Hippocampal formation (tissue), 2 donors: ENCODE data around the gene POU2AF2.
"Not testable (repeated sequence)": the region's sequence is repeated elsewhere in the genome, so short reads cannot be mapped to it uniquely, and the experiment has no call there.

Experiments
- DNase-seq, 2 donors: peaks; one replicate each; lab custom pipeline; 2025; lab: John Stamatoyannopoulos, UW

POU2AF2 gene, protein sequence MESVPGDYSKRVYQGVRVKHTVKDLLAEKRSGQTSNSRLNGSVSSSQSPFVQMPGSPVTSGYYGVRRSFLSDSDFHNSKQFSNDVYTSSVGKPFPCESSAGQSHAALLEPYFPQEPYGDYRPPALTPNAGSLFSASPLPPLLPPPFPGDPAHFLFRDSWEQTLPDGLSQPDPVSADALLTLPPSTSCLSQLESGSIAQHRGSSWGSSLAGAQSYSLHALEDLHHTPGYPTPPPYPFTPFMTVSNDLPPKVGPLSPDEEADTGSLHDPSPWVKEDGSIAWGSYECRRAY

DNA sequence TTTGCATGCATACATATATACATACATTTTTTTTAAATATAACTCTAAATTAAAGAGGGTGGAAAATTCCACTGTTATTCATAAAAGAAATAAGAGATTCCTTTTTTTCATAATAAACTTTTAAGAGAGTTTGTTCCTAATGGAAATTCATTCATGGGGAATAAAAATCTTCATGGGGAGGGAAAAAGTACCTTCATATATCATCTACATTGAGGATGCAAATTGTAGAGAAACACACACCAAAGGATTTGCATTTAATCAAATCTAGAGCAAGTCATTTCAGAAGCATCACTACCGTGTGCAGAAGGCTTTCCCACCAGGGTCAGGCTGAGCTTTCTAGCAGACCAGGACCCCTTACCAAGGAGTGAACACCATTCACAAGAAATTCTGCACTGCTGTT, at the start of gene POU2AF2:
TSS of gene POU2AF2 (plus strand) at position 301 of the 400 bp plus-strand sequence. CDS start 129 bp downstream, outside the sequence.
- DNase-seq = no peak

DNA sequence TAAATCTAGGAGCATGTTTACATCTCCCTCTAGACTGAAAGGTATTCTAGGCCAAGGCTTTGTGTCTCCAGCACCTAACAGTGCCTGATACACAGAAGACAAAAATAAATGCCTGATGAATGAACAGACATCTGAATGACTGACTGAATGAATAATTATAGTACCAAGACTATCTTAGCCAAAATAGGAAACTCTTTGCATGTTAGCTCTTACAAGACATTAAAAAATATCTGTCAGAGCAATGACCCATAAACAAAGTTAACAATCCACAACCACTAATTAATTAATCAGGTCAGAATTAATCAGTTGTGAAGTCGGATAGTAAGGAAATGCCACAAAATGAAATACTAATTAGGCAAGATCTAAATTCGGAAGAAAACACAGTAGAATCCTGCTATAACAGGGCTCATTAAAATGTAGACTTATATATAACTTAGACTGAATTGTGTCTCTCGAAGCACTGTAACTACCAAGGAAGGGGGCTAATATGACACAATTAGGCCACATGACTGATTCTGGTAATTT, 45.5 kb upstream of the POU2AF2 start:
- no peak for DNase-seq

DNA sequence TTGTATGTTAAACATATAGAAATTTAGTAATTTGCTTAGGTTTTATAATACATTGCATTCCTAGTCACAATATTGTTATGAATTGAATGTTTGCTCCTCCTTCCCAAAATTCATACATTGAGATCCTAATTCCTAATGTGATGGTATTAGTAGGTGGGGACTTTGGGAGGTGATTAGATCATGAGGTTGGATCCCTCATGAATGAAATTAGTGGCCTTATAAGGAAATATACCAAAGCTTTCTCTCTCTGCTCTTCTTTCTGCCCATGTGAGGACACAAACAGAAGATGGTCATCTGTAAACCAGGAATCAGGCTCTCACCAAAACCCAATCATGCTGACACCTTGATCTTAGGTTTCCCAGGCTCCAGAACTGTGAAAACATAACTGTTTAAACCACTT, 41.3 kb upstream of the POU2AF2 start:
- no peak for DNase-seq

DNA sequence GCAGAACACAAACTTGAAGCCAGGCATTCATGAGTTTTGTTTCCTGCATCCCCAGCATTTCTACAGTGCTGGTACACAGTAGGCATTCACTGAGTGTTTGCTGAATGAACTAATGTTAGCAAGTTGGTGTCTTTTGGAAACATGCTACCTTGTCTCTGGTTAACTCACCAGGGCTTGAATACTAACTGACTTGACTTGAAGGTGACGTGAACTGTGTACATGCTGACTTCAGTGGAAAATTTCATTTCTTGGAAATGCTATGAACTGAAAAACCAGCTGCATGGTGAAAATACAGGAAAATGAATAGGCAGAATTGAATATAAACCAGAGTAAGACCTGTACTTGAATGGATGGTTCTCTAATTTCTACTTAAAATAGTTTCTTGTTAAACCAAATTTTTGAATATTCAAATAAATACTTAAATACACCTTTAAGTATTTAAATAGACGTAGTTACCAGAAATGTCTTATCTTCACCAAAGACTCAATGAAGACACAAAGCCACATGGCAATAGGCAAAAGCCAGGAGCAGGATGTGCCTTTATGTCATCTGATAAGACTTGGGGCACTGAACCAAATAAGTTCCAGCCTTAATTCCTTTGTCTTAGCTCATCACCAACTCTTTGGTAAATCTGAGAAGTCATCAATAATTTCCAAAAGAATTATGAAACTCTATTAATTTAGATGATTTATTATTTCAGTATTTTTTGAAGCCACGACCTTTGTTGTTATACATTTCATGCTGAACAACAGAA, 39.7 kb upstream of the POU2AF2 start:
- no peak for DNase-seq

- no peak for DNase-seq
Observed at GRCh38 chr11:111206472-111206871, 39.1 kb upstream of the POU2AF2 start.

GRCh38 chr11:111207213-111207612, 38.3 kb upstream of the POU2AF2 start:
- no peak for DNase-seq

DNA sequence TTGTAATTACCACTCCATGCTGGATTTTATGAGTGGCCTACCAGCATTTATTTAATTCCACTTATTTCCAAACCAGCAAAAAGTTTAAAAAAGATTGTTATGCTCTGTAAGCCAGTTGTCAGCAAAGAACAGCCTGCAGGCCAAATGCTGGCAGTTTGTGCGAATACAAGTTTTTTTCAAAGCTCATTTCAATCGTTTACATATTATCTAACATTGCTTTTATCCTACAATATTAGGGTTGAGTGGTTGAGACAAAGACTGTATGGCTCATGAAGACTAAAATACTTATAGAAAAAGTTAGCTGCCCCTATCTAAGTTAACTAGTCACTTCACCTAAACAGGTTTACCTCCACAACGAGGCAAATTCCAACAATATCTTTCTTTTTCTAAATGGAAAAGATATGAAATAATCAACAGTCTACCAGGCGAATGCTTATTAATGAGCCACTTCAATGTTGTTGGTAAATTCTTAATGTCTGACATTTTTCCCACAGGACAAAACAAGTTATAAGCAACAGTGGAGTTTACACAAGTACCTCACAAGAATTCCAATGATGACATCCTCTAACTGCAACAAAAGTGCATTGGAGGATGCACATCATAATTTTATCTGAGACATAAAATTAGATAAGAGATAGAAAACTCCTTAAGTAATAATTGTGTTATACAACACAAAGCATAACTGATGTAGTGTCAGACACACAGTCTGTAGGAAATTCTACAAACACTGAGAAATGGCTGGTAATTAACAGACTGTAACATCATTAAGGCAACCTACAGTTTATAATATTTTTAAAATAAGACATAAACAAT, 35.8 kb upstream of the POU2AF2 start:
- DNase-seq = no peak

DNA sequence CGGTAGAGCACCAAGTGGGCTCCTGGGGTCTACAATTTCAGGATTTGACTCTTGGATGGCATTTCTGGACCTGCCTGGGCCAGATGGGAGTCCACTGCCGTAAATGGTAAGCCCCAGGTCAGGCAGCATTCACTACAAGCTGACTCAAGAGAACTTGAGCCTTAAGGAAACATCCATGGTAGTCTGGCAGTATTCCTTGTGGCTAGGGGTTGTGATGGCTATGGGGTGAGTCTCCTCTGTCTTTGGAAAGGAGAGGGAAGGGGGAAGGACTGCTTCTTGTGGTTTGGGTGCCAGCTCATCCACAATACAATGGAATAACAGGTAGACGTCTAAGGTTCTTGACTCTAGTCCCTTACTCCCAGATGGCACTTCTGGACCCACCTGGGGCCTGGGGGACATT, 32.3 kb upstream of the POU2AF2 start:
- no peak for DNase-seq

GRCh38 chr11:111220721-111221120, 24.8 kb upstream of the POU2AF2 start:
- DNase-seq = no peak

GRCh38 chr11:111221208-111221607, 24.3 kb upstream of the POU2AF2 start:
- DNase-seq = no peak

DNA sequence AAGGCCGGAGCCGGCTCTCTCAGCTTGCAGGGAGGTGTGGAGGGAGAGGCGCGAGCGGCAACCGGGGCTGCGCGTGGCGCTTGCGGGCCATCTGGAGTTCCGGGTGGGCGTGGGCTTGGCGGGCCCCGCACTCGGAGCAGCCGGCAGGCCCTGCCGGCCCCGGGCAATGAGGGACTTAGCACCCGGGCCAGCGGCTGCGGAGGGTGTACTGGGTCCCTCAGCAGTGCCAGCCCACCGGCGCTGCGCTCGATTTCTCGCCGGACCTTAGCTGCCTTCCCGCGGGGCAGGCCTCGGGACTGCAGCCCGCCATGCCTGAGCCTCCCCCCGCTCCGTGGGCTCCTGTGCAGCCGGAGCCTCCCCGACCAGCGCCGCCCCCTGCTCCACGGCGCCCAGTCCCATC, 23.6 kb upstream of the POU2AF2 start:
- DNase-seq = not testable (repeated sequence)

DNA sequence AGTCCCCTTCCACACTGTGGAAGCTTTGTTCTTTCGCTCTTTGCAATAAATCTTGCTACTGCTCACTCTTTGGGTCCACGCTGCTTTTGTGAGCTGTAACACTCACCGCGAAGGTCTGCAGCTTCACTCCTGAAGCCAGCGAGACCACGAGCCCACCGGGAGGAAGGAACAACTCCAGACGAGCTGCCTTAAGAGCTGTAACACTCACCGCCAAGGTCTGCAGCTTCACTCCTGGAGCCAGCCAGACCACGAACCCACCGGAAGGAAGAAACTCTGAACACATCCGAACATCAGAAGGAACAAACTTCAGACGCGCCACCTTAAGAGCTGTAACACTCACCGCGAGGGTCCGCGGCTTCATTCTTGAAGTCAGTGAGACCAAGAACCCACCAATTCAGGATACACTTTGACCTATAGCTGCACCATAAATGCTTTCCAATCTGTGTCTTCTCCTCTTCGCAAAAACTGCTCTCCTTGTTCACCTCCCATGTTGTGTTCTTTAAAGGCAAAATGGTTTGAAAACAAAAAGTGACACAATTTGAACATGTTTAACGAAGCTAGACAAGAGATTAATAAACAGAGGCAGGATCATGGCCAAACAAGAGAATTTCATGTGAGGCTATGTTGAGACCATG, 22.6 kb upstream of the POU2AF2 start:
- DNase-seq = not testable (repeated sequence)

DNA sequence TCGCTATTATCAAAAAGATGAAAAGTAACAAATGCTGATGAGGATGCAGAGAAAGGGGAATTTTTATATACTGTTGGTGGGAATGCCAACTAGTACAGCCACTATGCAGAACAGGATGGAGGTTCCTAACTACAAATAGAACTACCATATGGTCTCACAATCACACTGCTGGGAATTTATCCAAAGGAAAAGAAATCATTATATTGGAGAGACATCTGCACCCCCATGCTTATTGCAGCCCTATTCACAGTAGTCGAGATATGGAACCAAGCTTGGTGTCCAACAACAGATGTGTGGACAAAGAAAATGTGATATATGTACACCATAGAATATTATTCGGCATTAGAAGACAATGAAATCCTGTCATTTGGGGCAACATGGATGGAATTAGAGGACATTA, 19.6 kb upstream of the POU2AF2 start:
- peak in 1 of 2 donors; percentile 36 for DNase-seq

DNA sequence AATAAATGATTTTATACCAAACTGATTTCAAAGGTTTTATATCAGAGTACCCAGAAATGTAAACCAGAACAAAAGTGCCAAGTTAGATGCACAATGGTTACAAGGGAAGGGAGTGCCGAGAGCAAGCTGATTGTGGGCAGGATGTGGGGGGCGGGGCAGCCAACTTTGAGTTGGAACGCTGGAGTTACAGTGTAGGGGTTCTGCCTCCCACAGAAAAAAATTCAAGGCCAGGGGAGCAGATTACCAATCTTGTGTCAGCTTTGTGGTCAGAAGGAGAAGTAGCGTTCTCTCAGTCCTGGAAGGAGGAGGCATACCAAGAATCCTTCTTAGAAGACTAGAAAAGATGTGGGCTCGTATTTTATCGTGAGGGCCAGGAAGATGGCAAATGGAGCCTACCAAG, 15.9 kb upstream of the POU2AF2 start:
- no peak for DNase-seq

DNA sequence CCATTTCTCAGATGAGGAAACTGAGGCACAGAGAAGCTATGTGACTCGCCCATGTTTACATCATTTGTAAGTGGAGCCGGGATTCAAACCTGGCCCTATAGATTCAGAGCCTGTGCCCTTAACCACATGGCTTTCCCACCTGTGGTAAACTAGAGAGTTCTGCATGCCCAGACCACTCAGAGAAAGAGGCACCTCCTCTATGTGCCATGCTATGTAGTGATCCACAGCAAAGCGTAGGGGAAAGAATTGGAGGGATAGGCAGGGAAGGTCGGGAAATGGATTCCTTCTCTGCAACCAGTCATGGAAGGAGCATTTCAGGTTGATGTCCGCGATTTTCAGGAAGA, 15.4 kb upstream of the POU2AF2 start:
- no peak for DNase-seq

GRCh38 chr11:111231836-111232235, 13.7 kb upstream of the POU2AF2 start:
- DNase-seq = no peak

DNA sequence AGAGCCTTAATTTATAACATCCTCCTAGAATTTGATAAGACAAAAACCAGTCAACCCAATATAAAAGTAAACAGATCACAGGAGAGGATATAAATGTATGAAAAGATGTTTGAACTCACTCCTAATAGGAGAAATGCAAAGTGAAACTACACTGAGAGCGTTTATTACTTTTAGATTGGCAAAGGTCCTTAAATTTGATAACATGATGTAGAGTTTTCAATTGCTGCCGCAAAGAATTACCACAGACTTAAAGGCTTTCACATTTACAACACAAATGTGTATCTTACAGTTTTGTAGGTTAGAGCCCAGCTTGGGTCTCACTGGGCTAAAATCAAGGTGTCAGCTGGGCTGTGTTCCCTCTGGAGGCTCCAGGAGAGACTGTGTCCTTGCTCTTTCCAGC, 9.1 kb upstream of the POU2AF2 start:
- DNase-seq = no peak

DNA sequence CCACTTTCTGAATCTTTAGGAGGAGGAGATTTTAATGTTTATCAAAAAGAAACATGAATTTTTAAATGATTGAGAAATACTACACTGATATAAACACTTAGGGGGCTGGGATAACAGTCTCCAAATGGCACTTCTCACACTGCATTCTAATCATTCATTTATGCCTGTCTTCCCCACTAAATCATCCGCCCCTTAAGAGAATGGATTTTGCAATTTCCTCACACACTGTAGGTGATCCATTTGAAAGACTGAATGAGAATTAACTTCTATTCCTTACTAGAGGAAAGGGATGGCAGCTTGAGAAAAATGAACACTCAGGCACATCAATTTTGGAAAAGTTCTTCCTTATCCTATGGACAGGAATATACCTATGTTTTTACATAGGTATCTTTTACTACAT, 7.6 kb upstream of the POU2AF2 start:
- no peak for DNase-seq

- no peak for DNase-seq
Observed at GRCh38 chr11:111246956-111247355, 1.4 kb downstream of the POU2AF2 start.

DNA sequence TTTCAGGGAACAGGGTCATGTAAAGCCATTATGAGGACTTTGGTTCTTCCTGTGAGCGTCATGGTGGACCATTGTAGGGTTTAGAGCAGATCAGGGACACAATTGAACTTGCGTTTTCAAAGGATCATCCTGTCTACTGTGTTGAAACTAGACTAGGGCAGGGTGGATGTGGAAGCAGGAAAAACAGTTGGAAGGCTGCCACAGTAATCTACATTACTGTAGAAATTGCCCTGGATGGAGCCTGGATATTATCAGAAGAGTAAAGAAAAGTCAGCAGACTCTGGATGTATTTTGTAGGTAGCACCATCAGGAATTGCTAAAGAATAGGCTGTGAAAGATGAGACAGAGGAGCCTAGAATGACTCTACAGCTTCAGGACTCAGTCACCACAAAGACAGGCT, 5.4 kb downstream of the POU2AF2 start:
- no peak for DNase-seq

- no peak for DNase-seq
Observed at GRCh38 chr11:111253131-111253530, 7.6 kb downstream of the POU2AF2 start.

GRCh38 chr11:111253630-111254029, 8.1 kb downstream of the POU2AF2 start:
- no peak for DNase-seq
